Colonic mucosa (tissue), 4 donors: ENCODE measurements around the gene NUP98. TPM values are rescaled to one million over a fixed set of nuclear protein-coding genes. Genes with fewer than 3 reads are reported as not detected.

ENCODE experiments used
- DNase-seq: peaks from one replicate; pipeline ENCODE4 v3.0.0-alpha.2; 2020
- H3K27ac ChIP-seq: fragments of 200-600 bp; one replicate; pipeline ENCODE4 v1.8.0; 2021
- H3K27me3 ChIP-seq: fragments of 200-600 bp; one replicate; pipeline ENCODE4 v1.8.0; 2021
- H3K36me3 ChIP-seq: fragments of 200-600 bp; one replicate; pipeline ENCODE4 v1.8.0; 2021
- H3K4me1 ChIP-seq: fragments of 200-600 bp; one replicate; pipeline ENCODE4 v1.8.0; 2021; ENCODE audit warnings: mild to moderate bottlenecking
- H3K4me3 ChIP-seq: fragments of 200-600 bp; one replicate; pipeline ENCODE4 v1.8.0; 2021
- H3K9ac ChIP-seq, 2 donors: one replicate each; pipeline ENCODE4 v1.7.0; 2013; ENCODE audit warnings: control low read depth in 2 of 2, low read depth in 2 of 2, low read length in 2 of 2
- H3K9me3 ChIP-seq: fragments of 200-600 bp; one replicate; pipeline ENCODE4 v1.8.0; 2021
- intact Hi-C: fragments of 100-400 bp; cut with DNase I; formaldehyde crosslinking; loops from one replicate; pipeline ENCODE4 v1.14.1; 2022
- total RNA-seq, 2 donors: library from RNA; stranded (reverse); fragmentation: NEBNext Ultra II Directional in 1 of 2; extraction: Animal tissue kit (Norgen Biotek cat#: 25700) in 1 of 2; gene quantifications; one replicate each; pipeline ENCODE4 v1.2.1, GENCODE V29; 2021
- TF ChIP-seq, protein P1 (sequence below): fragments of 200-600 bp; IDR thresholded peaks from one replicate; pipeline ENCODE4 v1.8.0; 2022; ENCODE audit warnings: antibody characterized with exemption, mild to moderate bottlenecking
- donor health status: healthy.
- donor health status: DM: no; HTN: no; CAD: no.
- donor health status: DM: no; HTN: no; CAD: no.

Gene NUP98
- total RNA-seq, 2 donors from 2014 or later = 59.2 to 76.7 TPM

GRCh38 chr11:3665336-3666022, 131.9 kb downstream of the NUP98 start:
- DNase-seq = no peak
- Histone ChIP-seq H3K27ac (no peak overlapping the region), H3K36me3 (no peaks in the 10 kb centered on the region), H3K4me1 (no peaks in the 10 kb centered on the region), H3K27me3 (no peaks in the 10 kb centered on the region), H3K4me3 (no peak overlapping the region), H3K9ac (no peak overlapping the region), H3K9me3 (no peaks in the 10 kb centered on the region)
- intact Hi-C loops = no loop called here
- TF ChIP-seq, protein P1, sequence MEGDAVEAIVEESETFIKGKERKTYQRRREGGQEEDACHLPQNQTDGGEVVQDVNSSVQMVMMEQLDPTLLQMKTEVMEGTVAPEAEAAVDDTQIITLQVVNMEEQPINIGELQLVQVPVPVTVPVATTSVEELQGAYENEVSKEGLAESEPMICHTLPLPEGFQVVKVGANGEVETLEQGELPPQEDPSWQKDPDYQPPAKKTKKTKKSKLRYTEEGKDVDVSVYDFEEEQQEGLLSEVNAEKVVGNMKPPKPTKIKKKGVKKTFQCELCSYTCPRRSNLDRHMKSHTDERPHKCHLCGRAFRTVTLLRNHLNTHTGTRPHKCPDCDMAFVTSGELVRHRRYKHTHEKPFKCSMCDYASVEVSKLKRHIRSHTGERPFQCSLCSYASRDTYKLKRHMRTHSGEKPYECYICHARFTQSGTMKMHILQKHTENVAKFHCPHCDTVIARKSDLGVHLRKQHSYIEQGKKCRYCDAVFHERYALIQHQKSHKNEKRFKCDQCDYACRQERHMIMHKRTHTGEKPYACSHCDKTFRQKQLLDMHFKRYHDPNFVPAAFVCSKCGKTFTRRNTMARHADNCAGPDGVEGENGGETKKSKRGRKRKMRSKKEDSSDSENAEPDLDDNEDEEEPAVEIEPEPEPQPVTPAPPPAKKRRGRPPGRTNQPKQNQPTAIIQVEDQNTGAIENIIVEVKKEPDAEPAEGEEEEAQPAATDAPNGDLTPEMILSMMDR = no peak

GRCh38 chr11:3664032-3664630, 133.2 kb downstream of the NUP98 start:
- Histone ChIP-seq H3K4me3 (no peak overlapping the region), H3K27me3 (no peaks in the 10 kb centered on the region), H3K27ac (no peak overlapping the region), H3K36me3 (no peaks in the 10 kb centered on the region), H3K9ac (no peak overlapping the region), H3K9me3 (no peaks in the 10 kb centered on the region), H3K4me1 (no peaks in the 10 kb centered on the region)
- intact Hi-C loops = no loop called here
- TF ChIP-seq, protein P1 = no peak
- no peak for DNase-seq

DNA sequence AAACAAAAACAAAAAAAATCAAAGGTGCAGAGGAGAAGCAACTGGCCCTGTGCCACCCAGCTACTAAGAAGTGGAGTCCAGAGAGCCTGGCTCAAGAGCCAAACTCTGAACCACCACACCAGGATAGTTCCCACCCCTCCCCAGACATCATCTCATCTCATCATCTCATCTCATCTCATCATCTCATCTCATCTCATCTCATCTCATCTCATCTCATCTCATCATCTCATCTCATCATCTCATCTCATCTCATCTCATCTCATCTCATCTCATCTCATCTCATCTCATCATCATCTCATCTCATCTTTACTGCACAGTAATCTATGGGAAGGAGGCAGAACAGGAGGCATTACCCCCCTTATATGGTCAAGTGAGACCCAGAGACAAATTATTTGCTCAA, 134.5 kb downstream of the NUP98 start:
- Histone ChIP-seq H3K9me3 (no peaks in the 10 kb centered on the region), H3K4me3 (no peak overlapping the region), H3K27ac (no peak overlapping the region), H3K9ac (no peak overlapping the region), H3K36me3 (no peaks in the 10 kb centered on the region), H3K4me1 (no peaks in the 10 kb centered on the region), H3K27me3 (no peaks in the 10 kb centered on the region)
- TF ChIP-seq, protein P1 = no peak
- no peak for DNase-seq
- intact Hi-C loops = no loop called here

GRCh38 chr11:3660960-3661359, 136.4 kb downstream of the NUP98 start:
- TF ChIP-seq, protein P1 = no peak
- Histone ChIP-seq H3K9ac (no peak overlapping the region), H3K4me1 (no peaks in the 10 kb centered on the region), H3K27ac (no peak overlapping the region), H3K4me3 (no peak overlapping the region), H3K27me3 (no peaks in the 10 kb centered on the region), H3K9me3 (no peaks in the 10 kb centered on the region), H3K36me3 (no peaks in the 10 kb centered on the region)
- no peak for DNase-seq
- intact Hi-C loops = no loop called here

DNA sequence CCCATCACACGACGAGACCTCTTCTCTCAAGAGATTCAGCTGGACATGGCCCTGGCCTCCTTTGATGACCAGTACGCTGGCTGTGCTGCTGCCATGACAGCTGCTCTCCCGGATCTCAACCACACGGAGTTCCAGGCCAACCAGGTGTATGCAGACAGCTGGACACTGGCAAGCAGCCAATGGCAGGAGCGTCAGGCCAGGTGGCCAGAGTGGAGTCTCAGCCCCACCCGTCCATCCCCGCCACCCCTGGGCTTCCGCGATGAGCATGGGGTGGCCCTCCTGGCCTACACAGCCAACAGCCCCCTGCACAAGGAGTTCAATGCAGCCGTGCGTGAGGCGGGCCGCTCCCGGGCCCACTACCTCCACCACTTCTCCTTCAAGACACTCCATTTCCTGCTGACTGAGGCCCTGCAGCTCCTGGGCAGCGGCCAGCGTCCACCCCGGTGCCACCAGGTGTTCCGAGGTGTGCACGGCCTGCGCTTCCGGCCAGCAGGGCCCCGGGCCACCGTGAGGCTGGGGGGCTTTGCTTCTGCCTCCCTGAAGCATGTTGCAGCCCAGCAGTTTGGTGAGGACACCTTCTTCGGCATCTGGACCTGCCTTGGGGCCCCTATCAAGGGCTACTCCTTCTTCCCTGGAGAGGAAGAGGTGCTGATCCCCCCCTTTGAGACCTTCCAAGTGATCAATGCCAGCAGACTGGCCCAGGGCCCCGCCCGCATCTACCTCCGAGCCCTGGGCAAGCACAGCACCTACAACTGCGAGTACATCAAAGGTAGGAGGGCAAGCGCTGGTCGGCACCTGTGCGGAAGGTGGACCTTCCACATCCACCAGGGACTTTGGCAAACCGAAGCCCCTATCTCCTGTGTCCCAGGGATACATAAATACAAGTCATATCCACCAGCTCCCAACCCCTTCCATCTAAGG, 137.5 kb downstream of the NUP98 start:
- Histone ChIP-seq H3K36me3 (no peaks in the 10 kb centered on the region), H3K4me1 (no peaks in the 10 kb centered on the region), H3K9me3 (no peaks in the 10 kb centered on the region), H3K9ac (no peak overlapping the region), H3K27ac (no peak overlapping the region), H3K27me3 (no peaks in the 10 kb centered on the region), H3K4me3 (no peak overlapping the region)
- TF ChIP-seq, protein P1 = no peak
- intact Hi-C loops = no loop called here
- no peak for DNase-seq
